Ascending aorta (tissue), 2 donors: Measurements from ENCODE around the gene AOX1. TPM values are rescaled to one million over a fixed set of nuclear protein-coding genes. Genes with fewer than 3 reads are reported as not detected.
"Not testable (repeated sequence)": the region's sequence is repeated elsewhere in the genome, so short reads cannot be mapped to it uniquely, and the experiment has no call there.

ENCODE experiments used
- DNase-seq, 2 donors: peaks; one replicate each; pipeline ENCODE4 v3.0.0-alpha.2; 2019; ENCODE audit warnings: low spot score in 2 of 2
- H3K27ac ChIP-seq, 2 donors: fragments of 200-600 bp; sonication (generic); one replicate each; pipeline ENCODE4 v1.5.1; 2016 to 2017; ENCODE audit warnings: mild to moderate bottlenecking in 1 of 2
- H3K27me3 ChIP-seq: fragments of 200-600 bp; sonication (generic); one replicate; pipeline ENCODE4 v1.5.1; 2017
- H3K36me3 ChIP-seq, 2 donors: fragments of 200-600 bp; sonication (generic); one replicate each; pipeline ENCODE4 v1.5.1; 2016
- H3K4me1 ChIP-seq, 2 donors: fragments of 200-600 bp; sonication (generic); one replicate each; pipeline ENCODE4 v1.5.1; 2016 to 2017; ENCODE audit warnings: mild to moderate bottlenecking in 1 of 2
- H3K4me3 ChIP-seq, 2 donors: fragments of 200-600 bp; sonication (generic); one replicate each; pipeline ENCODE4 v1.5.1; 2016 to 2017; ENCODE audit warnings: mild to moderate bottlenecking in 1 of 2
- H3K9me3 ChIP-seq, 2 donors: fragments of 200-600 bp; sonication (generic); one replicate each; pipeline ENCODE4 v1.5.1; 2016
- CTCF ChIP-seq, 3 experiments: fragments of 200-600 bp in 2 of 3; fragments of 450-650 bp in 1 of 3; sonication (generic) in 2 of 3; IDR thresholded peaks; one replicate each; pipeline ENCODE4 v1.5.1; 2016 to 2019; ENCODE audit warnings: antibody characterized with exemption in 3 of 3, mild to moderate bottlenecking in 1 of 3, moderate library complexity in 1 of 3
- intact Hi-C: fragments of 100-400 bp; cut with DNase I; formaldehyde crosslinking; loops from one replicate; pipeline ENCODE4 v1.15.1; 2023
- total RNA-seq: library from RNA; depleted of rRNA; stranded (reverse); fragments of >200 nt; gene quantifications from one replicate; pipeline ENCODE4 v1.1.0, GENCODE V29; 2016

AOX1 gene
- total RNA-seq, 1 donor from 2014 or later, result 59.2 TPM

- H3K27me3 ChIP-seq, result no peaks in the 10 kb centered on the region
- no peak overlapping the region for H3K27ac ChIP-seq
- no peaks in the 10 kb centered on the region for H3K4me1 ChIP-seq
- peaks cover 0 to 8% of the 10 kb centered on the region in 2 donors for H3K36me3 ChIP-seq
- no peak overlapping the region for H3K4me3 ChIP-seq
- TF ChIP-seq CTCF (IDR thresholded peaks at IDR 0.05), result no peak
- no peaks in the 10 kb centered on the region for H3K9me3 ChIP-seq
- no peak for DNase-seq
- intact Hi-C loops, result no loop called here
Measured at GRCh38 chr2:200622106-200622505, 36.3 kb downstream of the AOX1 start.

DNA sequence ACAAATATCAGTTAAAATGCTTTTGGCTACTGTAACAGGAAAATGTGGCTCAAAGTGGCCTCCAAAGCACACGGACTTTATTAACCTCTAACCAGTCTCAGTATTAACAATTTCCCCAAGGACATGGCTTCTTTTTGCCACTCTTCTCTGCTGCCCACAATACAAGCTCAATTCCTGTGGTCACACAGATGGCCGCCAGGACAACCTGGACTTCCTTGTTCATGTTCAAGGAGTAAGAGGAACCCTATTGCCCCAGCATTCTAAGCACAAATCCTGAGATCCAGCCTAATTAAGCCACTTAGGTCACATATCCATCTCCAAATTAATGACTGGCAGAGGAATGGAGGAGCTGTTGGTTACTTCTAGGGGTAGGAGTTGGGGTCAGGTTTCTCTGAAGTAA is 38.2 kb downstream of the AOX1 start:
- Histone ChIP-seq H3K4me3 (no peak overlapping the region), H3K4me1 (no peaks in the 10 kb centered on the region), H3K9me3 (no peaks in the 10 kb centered on the region), H3K27ac (no peak overlapping the region), H3K36me3 (peaks cover 0 to 8% of the 10 kb centered on the region in 2 donors), H3K27me3 (no peaks in the 10 kb centered on the region)
- intact Hi-C loops, result no loop called here
- TF ChIP-seq CTCF (IDR thresholded peaks at IDR 0.05), result no peak
- DNase-seq, result no peak

DNA sequence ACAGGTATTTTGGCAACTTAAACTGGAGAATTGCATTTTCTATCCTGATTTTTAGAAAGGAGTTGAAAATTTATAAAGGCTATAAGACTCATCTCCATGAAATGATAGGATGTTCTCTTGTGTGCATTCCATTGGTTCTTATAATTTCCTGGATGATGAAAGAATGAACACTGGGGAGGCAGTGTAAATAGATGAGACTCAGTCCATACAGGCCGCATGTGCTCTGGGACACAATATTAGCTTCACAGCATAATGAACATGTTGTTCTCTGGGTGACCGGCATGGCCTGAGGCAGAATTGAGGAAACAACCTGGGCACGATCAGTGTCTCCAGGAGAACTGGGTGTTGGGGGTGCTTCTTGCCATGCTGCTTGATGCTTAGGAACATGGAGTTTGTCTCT is 38.8 kb downstream of the AOX1 start:
- Histone ChIP-seq H3K4me1 (no peaks in the 10 kb centered on the region), H3K36me3 (peaks cover 0 to 8% of the 10 kb centered on the region in 2 donors), H3K4me3 (no peak overlapping the region), H3K27ac (no peak overlapping the region), H3K27me3 (no peaks in the 10 kb centered on the region), H3K9me3 (no peaks in the 10 kb centered on the region)
- DNase-seq, result no peak
- TF ChIP-seq CTCF (IDR thresholded peaks at IDR 0.05), result no peak
- intact Hi-C loops, result no loop called here

GRCh38 chr2:200625282-200625681 is 39.5 kb downstream of the AOX1 start:
- TF ChIP-seq CTCF (IDR thresholded peaks at IDR 0.05), result no peak
- H3K27ac ChIP-seq, result no peak overlapping the region
- peaks cover 0 to 8% of the 10 kb centered on the region in 2 donors for H3K36me3 ChIP-seq
- H3K4me3 ChIP-seq, result no peak overlapping the region
- H3K4me1 ChIP-seq, result no peaks in the 10 kb centered on the region
- no peaks in the 10 kb centered on the region for H3K9me3 ChIP-seq
- no peak for DNase-seq
- H3K27me3 ChIP-seq, result no peaks in the 10 kb centered on the region
- intact Hi-C loops, result no loop called here

- no peak for DNase-seq
- no peak for TF ChIP-seq CTCF (IDR thresholded peaks at IDR 0.05)
- no peaks in the 10 kb centered on the region for H3K4me1 ChIP-seq
- no peaks in the 10 kb centered on the region for H3K9me3 ChIP-seq
- H3K36me3 ChIP-seq, result peaks cover 0 to 8% of the 10 kb centered on the region in 2 donors
- intact Hi-C loops, result no loop called here
- no peak overlapping the region for H3K27ac ChIP-seq
- H3K27me3 ChIP-seq, result no peaks in the 10 kb centered on the region
- H3K4me3 ChIP-seq, result no peak overlapping the region
Measured at GRCh38 chr2:200625958-200626363, 40.1 kb downstream of the AOX1 start.

GRCh38 chr2:200627110-200627770 is 41.4 kb downstream of the AOX1 start:
- intact Hi-C loops, result no loop called here
- no peak for DNase-seq
- H3K27me3 ChIP-seq, result no peaks in the 10 kb centered on the region
- peaks cover 0 to 8% of the 10 kb centered on the region in 2 donors for H3K36me3 ChIP-seq
- no peak for TF ChIP-seq CTCF (IDR thresholded peaks at IDR 0.05)
- H3K4me3 ChIP-seq, result no peak overlapping the region
- no peak overlapping the region for H3K27ac ChIP-seq
- H3K9me3 ChIP-seq, result no peaks in the 10 kb centered on the region
- no peaks in the 10 kb centered on the region for H3K4me1 ChIP-seq

DNA sequence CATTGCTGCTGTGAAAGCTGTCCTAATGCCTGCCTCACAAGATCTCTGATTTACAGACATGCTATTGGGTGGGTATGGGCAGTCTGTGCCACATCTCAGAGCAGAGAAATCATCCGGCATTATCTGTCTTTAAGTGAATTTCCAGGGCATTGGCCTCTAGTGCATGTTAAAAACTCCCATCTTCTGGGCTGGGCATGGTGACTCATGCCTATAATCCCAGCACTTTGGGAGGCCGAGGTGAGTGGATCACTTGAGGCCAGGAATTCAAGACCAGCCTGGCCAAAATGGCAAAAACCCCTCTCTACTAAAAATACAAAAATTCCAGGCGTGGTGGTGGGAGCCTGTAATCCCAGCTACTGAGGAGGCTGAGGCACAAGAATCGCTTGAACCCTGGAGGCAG is 42.6 kb downstream of the AOX1 start:
- H3K4me1 ChIP-seq, DNase-seq, intact Hi-C loops: not testable (repeated sequence)

More for the DNA sequence above, 42.6 kb downstream of the AOX1 start:
- H3K36me3 ChIP-seq, H3K27me3 ChIP-seq, H3K9me3 ChIP-seq, H3K4me3 ChIP-seq, H3K27ac ChIP-seq: not testable (repeated sequence)
